ENCODE measurements around the gene CACNG1. TPM values are rescaled to one million over a fixed set of nuclear protein-coding genes. Genes with fewer than 3 reads are reported as not detected.

CACNG1 gene
- total RNA-seq, 1 donor from 2014 or later: not detected

- no peak for ATAC-seq
- DNase-seq (ENCODE audit: missing footprints): no peak
- intact Hi-C loops (cut with DNase I): no loop called here
Observed at GRCh38 chr17:67046398-67046797, 2.0 kb downstream of the CACNG1 start.

GRCh38 chr17:67047382-67047781 lies 3.0 kb downstream of the CACNG1 start:
- DNase-seq (ENCODE audit: missing footprints): no peak
- intact Hi-C loops (cut with DNase I): no loop called here

GRCh38 chr17:67049025-67049739 lies 4.8 kb downstream of the CACNG1 start:
- ATAC-seq: no peak
- intact Hi-C loops (cut with DNase I): no loop called here
- DNase-seq (ENCODE audit: missing footprints): no peak

More at GRCh38 chr17:67047382-67047781, 3.0 kb downstream of the CACNG1 start:
- no peak for ATAC-seq

DNA sequence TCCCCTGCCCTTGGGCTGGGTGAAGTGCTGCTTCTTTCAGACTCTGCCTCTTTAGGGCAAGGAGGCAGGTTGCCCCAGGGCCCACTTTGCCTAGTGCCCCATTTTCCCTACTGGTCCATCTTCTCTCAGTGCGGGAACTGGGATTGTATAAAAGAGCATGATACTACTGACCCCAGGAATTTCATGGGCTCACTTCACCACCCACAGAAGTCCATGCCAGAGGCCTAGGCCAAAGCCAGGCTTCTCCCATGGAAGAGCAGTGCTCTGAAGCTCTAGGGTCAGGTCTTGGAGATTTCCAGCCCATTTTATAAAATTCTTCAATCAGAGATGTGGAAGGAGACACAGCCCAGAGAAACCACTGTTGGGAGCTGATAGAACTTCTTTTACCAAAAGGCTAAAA lies 5.7 kb downstream of the CACNG1 start:
- ATAC-seq: no peak
- intact Hi-C loops (cut with DNase I): no loop called here
- DNase-seq (ENCODE audit: missing footprints): no peak

DNA sequence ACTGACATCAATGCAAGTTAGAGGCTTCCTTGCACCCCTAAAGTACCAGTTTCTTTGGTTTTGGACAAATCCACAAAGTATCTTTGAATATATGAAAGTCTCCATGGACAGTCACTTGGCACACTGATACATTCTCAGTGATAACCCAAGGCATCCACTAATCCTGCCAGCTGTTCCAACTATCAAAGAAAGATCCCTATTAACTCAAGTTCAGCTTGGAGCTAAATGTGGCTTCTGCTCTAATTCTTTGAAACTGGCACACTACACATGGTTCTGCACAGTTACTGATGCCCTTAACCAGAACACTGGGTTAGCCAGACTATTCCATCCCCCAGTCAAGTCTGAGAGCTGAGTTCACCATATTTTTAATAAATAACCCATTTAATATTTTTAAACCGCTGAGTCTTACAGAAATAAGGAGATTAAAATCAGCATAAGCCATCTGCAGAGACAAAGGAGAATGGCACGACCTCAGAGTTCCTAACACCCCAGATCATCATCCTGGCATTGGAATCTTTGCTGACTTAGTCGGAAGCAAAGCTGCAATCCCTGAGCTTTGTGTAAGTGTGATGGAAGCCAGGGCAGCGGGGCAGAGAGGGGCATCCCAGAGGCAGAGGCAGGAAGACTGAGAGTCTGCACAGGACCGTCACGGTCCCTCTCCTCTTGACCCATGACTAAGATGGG lies 6.3 kb downstream of the CACNG1 start:
- intact Hi-C loops (cut with DNase I): no loop called here
- DNase-seq (ENCODE audit: missing footprints): no peak
- no peak for ATAC-seq

GRCh38 chr17:67051155-67051538 lies 6.8 kb downstream of the CACNG1 start:
- ATAC-seq: no peak
- DNase-seq (ENCODE audit: missing footprints): no peak
- intact Hi-C loops (cut with DNase I): no loop called here

DNA sequence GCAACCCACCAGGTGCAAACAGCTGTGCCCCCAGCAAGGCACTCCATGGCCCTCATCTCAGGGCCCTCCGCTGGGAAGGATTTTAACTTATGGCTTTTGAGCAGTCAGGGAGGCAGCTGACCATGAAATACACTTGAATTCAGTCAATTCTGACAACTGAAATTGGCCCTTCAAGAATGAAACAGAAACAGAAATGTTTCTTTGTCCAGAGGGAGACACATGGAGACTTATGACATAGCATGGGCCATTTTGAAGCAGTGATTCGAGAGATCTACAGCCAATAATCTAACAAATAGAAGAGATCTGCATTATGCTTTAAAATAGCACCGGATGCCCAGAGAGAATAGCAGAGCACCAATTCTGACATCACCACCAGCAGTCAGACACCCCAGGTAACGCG lies 7.5 kb downstream of the CACNG1 start:
- DNase-seq (ENCODE audit: missing footprints) (no peak), ATAC-seq (no peak)
- intact Hi-C loops (cut with DNase I): no loop called here

- no peak for DNase-seq (ENCODE audit: missing footprints)
- intact Hi-C loops (cut with DNase I): no loop called here
- no peak for ATAC-seq
Observed at GRCh38 chr17:67052720-67053437, 8.5 kb downstream of the CACNG1 start.

DNA sequence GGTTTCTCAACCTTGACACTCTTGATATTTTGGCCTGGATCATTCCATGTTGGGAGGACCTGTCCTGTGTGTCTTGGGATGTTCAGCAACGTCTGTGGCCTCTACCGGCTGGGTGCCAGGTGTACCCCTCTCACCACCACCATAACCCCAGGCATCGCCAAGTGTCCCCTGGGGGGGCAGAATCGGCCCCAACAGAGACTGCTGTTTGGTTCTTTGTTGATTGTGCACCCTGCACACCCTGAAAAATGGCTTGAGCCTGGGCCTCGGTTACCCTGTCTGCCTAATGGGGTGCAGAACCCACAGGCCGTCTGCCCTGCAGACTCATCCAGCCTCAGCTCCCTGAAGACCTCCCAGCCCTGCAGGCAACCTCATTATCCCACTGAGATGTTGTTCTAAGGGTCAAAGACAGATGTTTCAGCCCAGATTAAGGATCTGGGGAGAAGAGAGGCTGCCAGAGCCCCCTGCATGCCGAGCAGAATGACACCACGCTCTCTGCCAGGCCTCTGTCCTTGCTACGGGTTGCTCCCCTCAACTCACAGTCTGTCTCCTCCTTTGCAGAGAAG lies 9.2 kb downstream of the CACNG1 start:
- intact Hi-C loops (cut with DNase I): no loop called here
- DNase-seq (ENCODE audit: missing footprints) (no peak), ATAC-seq (no peak)

DNA sequence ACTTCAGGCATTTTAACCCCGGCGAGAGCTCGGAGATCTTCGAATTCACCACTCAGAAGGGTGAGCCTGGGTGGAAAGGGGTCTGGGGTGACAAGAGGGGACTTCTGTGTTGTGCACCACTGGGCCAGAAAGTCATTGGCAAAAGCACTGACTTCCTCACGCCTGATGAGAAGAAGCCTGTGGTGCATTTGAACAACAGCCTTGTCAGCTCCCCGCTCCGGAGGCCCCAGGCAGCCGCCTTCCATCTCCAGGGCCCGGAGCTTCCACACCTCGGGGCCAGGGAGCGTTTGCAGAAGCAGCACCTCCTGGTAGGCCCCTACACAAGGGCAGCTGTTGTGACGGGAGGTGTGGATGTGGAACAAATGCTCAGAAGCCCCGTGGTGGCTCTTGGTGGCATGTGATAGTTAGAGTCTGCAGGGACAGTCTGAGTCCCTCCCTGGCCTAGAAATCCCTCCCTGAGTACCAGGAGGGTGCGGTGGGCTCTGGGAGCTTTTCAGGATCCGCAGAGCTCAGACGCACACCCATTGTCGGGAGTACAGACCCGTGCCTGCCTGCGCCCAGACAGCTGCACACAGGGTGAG lies 9.7 kb downstream of the CACNG1 start:
- intact Hi-C loops (cut with DNase I): no loop called here
- DNase-seq (ENCODE audit: missing footprints) (no peak), ATAC-seq (no peak)

- DNase-seq (ENCODE audit: missing footprints): no peak
- intact Hi-C loops (cut with DNase I): no loop called here
- no peak for ATAC-seq
Observed at GRCh38 chr17:67054608-67055007, 10.3 kb downstream of the CACNG1 start.

DNA sequence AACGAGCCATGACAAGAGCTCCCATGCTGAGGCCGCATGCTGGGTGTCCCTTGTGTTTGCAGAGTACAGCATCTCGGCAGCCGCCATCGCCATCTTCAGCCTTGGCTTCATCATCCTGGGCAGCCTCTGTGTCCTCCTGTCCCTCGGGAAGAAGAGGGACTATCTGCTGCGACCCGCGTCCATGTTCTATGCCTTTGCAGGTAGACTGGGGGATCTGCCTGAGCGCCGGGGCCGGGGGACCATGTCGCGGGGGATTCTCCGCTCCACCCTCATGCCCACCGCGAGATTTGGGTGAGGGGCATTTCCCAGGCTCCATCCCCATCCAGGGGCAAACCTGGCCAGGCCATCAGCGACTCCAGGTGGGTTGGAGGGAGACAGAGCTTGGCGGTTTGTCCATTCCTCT lies 10.7 kb downstream of the CACNG1 start:
- DNase-seq (ENCODE audit: missing footprints) (no peak), ATAC-seq (no peak)
- intact Hi-C loops (cut with DNase I): no loop called here

GRCh38 chr17:67055811-67056745 lies 11.7 kb downstream of the CACNG1 start:
- intact Hi-C loops (cut with DNase I): no loop called here
- DNase-seq (ENCODE audit: missing footprints) (no peak), ATAC-seq (peak; percentile 62)

- intact Hi-C loops (cut with DNase I): no loop called here
- no peak for DNase-seq (ENCODE audit: missing footprints)
- peak; percentile 48 for ATAC-seq
Observed at GRCh38 chr17:67056746-67057490, 12.6 kb downstream of the CACNG1 start.

GRCh38 chr17:67058036-67058435 lies 13.7 kb downstream of the CACNG1 start:
- ATAC-seq (no peak), DNase-seq (ENCODE audit: missing footprints) (no peak)
- intact Hi-C loops (cut with DNase I): no loop called here

DNA sequence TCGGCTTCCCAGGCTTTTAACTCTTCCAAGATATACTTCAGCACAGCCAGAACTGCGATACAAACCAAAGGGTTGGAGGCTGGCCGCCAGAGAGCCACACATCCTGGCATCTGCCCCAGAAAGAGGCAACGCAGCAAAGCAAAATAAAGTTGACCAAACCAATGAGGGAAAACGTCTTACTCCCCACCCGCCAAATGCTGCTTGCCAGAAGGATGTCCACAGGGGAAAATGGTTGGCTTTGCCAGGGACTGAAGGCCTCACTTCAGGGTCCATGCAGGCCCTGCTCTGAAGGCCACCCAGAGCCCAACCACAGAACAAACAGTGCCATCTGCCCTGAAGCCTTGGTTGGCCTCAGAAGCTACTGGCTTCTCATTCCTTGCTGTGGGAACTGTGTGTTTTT lies 15.0 kb downstream of the CACNG1 start:
- no peak for DNase-seq (ENCODE audit: missing footprints)

DNA sequence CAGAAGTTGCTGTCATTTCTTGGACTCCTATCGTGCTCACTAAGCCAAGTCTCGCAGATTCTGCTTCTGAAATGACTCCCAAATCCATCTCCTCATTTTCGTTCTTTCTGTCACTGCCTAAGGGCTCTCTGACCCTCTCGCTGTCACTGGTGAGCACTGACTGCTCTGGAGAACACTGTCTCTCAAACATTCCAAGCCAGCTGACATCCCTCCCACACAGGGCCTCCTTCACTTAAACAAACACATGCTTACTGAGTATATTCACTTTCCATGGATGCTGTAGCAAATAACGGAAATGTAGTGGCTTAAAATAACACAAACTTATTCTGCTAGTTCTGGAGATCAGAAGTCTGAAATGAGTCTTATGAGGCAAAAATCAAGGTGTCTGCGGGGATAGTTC lies 18.8 kb downstream of the CACNG1 start:
- intact Hi-C loops (cut with DNase I): no loop called here

More for the DNA sequence above, 15.0 kb downstream of the CACNG1 start:
- no peak for ATAC-seq
- intact Hi-C loops (cut with DNase I): no loop called here

GRCh38 chr17:67066717-67067116 lies 22.4 kb downstream of the CACNG1 start:
- no peak for DNase-seq (ENCODE audit: missing footprints)
- no peak for ATAC-seq
- intact Hi-C loops (cut with DNase I): no loop called here

More for the DNA sequence above, 18.8 kb downstream of the CACNG1 start:
- no peak for ATAC-seq
- DNase-seq (ENCODE audit: missing footprints): no peak
